Hepatocyte (in vitro differentiated cells): ENCODE results near the gene ARHGAP6. TPM values are rescaled to one million over a fixed set of nuclear protein-coding genes. Genes with fewer than 3 reads are reported as not detected.

Experiments
- DNase-seq: peaks from one replicate; pipeline ENCODE4 v3.0.0-alpha.2; 2016; ENCODE audit warnings: low spot score
- H2AFZ ChIP-seq: fragments of 200-600 bp; sonication (generic); 2 replicates; pipeline ENCODE4 v1.6.0; 2016; ENCODE audit warnings: antibody characterized with exemption, mild to moderate bottlenecking
- H3K27ac ChIP-seq: fragments of 200-600 bp; sonication (generic); 2 replicates; pipeline ENCODE4 v1.5.1; 2016; ENCODE audit warnings: mild to moderate bottlenecking
- H3K27me3 ChIP-seq: fragments of 200-600 bp; sonication (generic); 2 replicates; pipeline ENCODE4 v1.6.1; 2016
- H3K36me3 ChIP-seq: fragments of 200-600 bp; sonication (generic); replicated peaks from 2 replicates; pipeline ENCODE4 v1.5.1; 2016; ENCODE audit warnings: low read depth; ENCODE audit not compliant: insufficient read depth
- H3K4me1 ChIP-seq: fragments of 200-600 bp; sonication (generic); 2 replicates; pipeline ENCODE4 v1.5.1; 2016; ENCODE audit warnings: mild to moderate bottlenecking, moderate library complexity; ENCODE audit not compliant: insufficient read depth
- H3K4me2 ChIP-seq: fragments of 200-600 bp; sonication (generic); 2 replicates; pipeline ENCODE4 v1.6.0; 2016
- H3K4me3 ChIP-seq: fragments of 200-600 bp; sonication (generic); 2 replicates; pipeline ENCODE4 v1.5.1; 2016; ENCODE audit warnings: mild to moderate bottlenecking
- H3K79me2 ChIP-seq: fragments of 200-600 bp; sonication (generic); 2 replicates; pipeline ENCODE4 v1.6.0; 2017; ENCODE audit warnings: mild to moderate bottlenecking
- H3K9me2 ChIP-seq: fragments of 200-600 bp; sonication (generic); replicated peaks from 2 replicates; pipeline ENCODE4 v1.6.0; 2017; ENCODE audit warnings: mild to moderate bottlenecking; ENCODE audit not compliant: insufficient read depth
- H3K9me3 ChIP-seq: fragments of 200-600 bp; sonication (generic); 2 replicates; pipeline ENCODE4 v1.5.1; 2016; ENCODE audit warnings: low read depth, mild to moderate bottlenecking
- H4K20me1 ChIP-seq: fragments of 200-600 bp; sonication (generic); 2 replicates; pipeline ENCODE4 v1.6.0; 2016; ENCODE audit warnings: mild to moderate bottlenecking; ENCODE audit not compliant: insufficient read depth, poor library complexity, severe bottlenecking
- EZH2 ChIP-seq: fragments of 200-600 bp; sonication (generic); IDR thresholded peaks from 2 replicates; pipeline ENCODE4 v1.6.1; 2016; ENCODE audit warnings: antibody characterized with exemption, mild to moderate bottlenecking, borderline replicate concordance
- EZH2phosphoT487 ChIP-seq: fragments of 200-600 bp; sonication (generic); IDR thresholded peaks from one replicate; pipeline ENCODE4 v1.6.1; 2018; ENCODE audit warnings: antibody characterized with exemption, mild to moderate bottlenecking, low read depth, moderate library complexity; ENCODE audit not compliant: unreplicated experiment, severe bottlenecking
- WGBS: methylation state at CpG from one replicate; pipeline ENCODE4 v1.1.6; 2016; ENCODE audit warnings: low lambda C conversion rate; ENCODE audit errors: missing lambda C conversion rate; 5-methylcytosine and 5-hydroxymethylcytosine counted together
- polyA plus RNA-seq: library from polyadenylated mRNA; unstranded; fragments of >200 nt; fragmentation: Nextera tagmentation; extraction: Ambion mirVana; gene quantifications from 2 replicates; pipeline ENCODE4 v1.2.1, GENCODE V29; 2016
- total RNA-seq: library from RNA; depleted of rRNA; stranded (reverse); fragments of >200 nt; gene quantifications from 2 replicates; pipeline ENCODE4 v1.2.3, GENCODE V29; 2014
- TF ChIP-seq, protein P1 (sequence below): fragments of 200-600 bp; sonication (generic); IDR thresholded peaks from 2 replicates; pipeline ENCODE4 v1.5.1; 2016; ENCODE audit warnings: antibody characterized with exemption, mild to moderate bottlenecking; ENCODE audit not compliant: poor library complexity

ARHGAP6 gene
- total and polyA plus RNA-seq, 2 experiments from 2014 or later = 4.9 to 6.9 TPM

GRCh38 chrX:11108253-11108941 lies 557.3 kb downstream of the ARHGAP6 start:
- Histone ChIP-seq H3K4me1 (no peaks in the 10 kb centered on the region), H2AFZ (no peak overlapping the region), H3K9me3 (no peaks in the 10 kb centered on the region), H3K27ac (no peak overlapping the region), H3K36me3 (no peaks in the 10 kb centered on the region), H3K27me3 (no peaks in the 10 kb centered on the region), H4K20me1 (no peaks in the 10 kb centered on the region), H3K4me2 (no peak overlapping the region), H3K4me3 (no peak overlapping the region), H3K79me2 (peaks cover 15% of the 10 kb centered on the region), H3K9me2 (no peaks in the 10 kb centered on the region)
- TF ChIP-seq EZH2 (no peak), EZH2phosphoT487 (no peak)
- TF ChIP-seq, protein P1, sequence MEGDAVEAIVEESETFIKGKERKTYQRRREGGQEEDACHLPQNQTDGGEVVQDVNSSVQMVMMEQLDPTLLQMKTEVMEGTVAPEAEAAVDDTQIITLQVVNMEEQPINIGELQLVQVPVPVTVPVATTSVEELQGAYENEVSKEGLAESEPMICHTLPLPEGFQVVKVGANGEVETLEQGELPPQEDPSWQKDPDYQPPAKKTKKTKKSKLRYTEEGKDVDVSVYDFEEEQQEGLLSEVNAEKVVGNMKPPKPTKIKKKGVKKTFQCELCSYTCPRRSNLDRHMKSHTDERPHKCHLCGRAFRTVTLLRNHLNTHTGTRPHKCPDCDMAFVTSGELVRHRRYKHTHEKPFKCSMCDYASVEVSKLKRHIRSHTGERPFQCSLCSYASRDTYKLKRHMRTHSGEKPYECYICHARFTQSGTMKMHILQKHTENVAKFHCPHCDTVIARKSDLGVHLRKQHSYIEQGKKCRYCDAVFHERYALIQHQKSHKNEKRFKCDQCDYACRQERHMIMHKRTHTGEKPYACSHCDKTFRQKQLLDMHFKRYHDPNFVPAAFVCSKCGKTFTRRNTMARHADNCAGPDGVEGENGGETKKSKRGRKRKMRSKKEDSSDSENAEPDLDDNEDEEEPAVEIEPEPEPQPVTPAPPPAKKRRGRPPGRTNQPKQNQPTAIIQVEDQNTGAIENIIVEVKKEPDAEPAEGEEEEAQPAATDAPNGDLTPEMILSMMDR = no peak
- no peak for DNase-seq
- WGBS = 86% methylated on average over 4 of the region's 4 CpGs

- peaks cover 5% of the 10 kb centered on the region for H3K4me1 ChIP-seq
- no peaks in the 10 kb centered on the region for H3K36me3 ChIP-seq
- no peak overlapping the region for H3K4me3 ChIP-seq
- H2AFZ ChIP-seq = no peak overlapping the region
- TF ChIP-seq, protein P1 = no peak
- no peak for TF ChIP-seq EZH2
- no peaks in the 10 kb centered on the region for H3K9me2 ChIP-seq
- H3K79me2 ChIP-seq = no peaks in the 10 kb centered on the region
- WGBS = 70% methylated on average over 4 of the region's 4 CpGs
- H3K27me3 ChIP-seq = no peaks in the 10 kb centered on the region
- no peak for DNase-seq
- no peak overlapping the region for H3K4me2 ChIP-seq
- H3K27ac ChIP-seq = no peak overlapping the region
- no peaks in the 10 kb centered on the region for H4K20me1 ChIP-seq
- H3K9me3 ChIP-seq = no peaks in the 10 kb centered on the region
Observed at GRCh38 chrX:11105080-11105479, 560.6 kb downstream of the ARHGAP6 start.

DNA sequence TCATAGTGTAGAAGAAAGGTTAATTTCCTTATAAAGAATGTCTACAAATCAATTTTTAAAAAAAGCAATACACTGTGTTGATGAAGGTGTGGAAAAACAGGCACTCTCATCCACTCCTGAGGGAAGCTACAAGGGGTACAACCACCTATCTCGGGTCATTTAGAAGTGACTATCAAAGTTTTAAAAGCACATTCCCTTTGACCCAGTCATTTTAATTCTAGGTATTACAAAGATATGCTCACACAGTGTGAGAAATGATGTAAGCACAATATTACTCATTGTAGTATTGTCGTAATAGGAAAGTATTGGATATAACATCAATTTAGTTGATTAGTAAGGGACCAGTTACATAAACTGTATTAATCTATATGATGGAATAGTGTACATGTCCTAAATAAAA lies 562.0 kb downstream of the ARHGAP6 start:
- DNase-seq = no peak
- H3K27me3 ChIP-seq = no peaks in the 10 kb centered on the region
- 78% methylated on average over 2 of the region's 2 CpGs for WGBS

More for the DNA sequence above, 562.0 kb downstream of the ARHGAP6 start:
- Histone ChIP-seq H3K4me2 (no peak overlapping the region), H2AFZ (no peak overlapping the region), H3K79me2 (no peaks in the 10 kb centered on the region), H3K27ac (no peak overlapping the region), H3K9me3 (no peaks in the 10 kb centered on the region), H4K20me1 (no peaks in the 10 kb centered on the region), H3K9me2 (no peaks in the 10 kb centered on the region), H3K4me3 (no peak overlapping the region), H3K36me3 (no peaks in the 10 kb centered on the region), H3K4me1 (peaks cover 5% of the 10 kb centered on the region)
- TF ChIP-seq EZH2 (no peak), EZH2phosphoT487 (no peak)
- TF ChIP-seq, protein P1 = no peak
